ENCODE results near the gene CD274. TPM values are rescaled to one million over a fixed set of nuclear protein-coding genes. Genes with fewer than 3 reads are reported as not detected.

Gene CD274
- polyA plus RNA-seq, 1 donor from 2014 or later = 0.16 TPM

- H3K4me2 ChIP-seq (ENCODE audit: low read length) = no peak overlapping the region
- no peaks in the 10 kb centered on the region for H3F3A ChIP-seq (ENCODE audit: insufficient read depth, low read length, poor library complexity, severe bottlenecking)
- no peaks in the 10 kb centered on the region for H3K79me2 ChIP-seq (replicated peaks; ENCODE audit: insufficient read depth, low read length)
- no peaks in the 10 kb centered on the region for H3K9me2 ChIP-seq (ENCODE audit: insufficient read depth, low read length)
- no peak overlapping the region for H2AFZ ChIP-seq (ENCODE audit: low read depth, low read length)
- H3K27ac ChIP-seq (ENCODE audit: low read length) = no peak overlapping the region
- TF ChIP-seq EZH2 (IDR thresholded peaks at IDR 0.05; ENCODE audit: borderline replicate concordance, insufficient read depth, low read length, poor library complexity, severe bottlenecking) (no peak), SMC3 (conservative IDR thresholded peaks at IDR 0.05; ENCODE audit: poor library complexity) (no peak), EP300 (conservative IDR thresholded peaks at IDR 0.05; ENCODE audit: poor library complexity, severe bottlenecking) (no peak), POLR2AphosphoS5 (IDR thresholded peaks at IDR 0.05) (no peak)
- TF ChIP-seq, protein P1, sequence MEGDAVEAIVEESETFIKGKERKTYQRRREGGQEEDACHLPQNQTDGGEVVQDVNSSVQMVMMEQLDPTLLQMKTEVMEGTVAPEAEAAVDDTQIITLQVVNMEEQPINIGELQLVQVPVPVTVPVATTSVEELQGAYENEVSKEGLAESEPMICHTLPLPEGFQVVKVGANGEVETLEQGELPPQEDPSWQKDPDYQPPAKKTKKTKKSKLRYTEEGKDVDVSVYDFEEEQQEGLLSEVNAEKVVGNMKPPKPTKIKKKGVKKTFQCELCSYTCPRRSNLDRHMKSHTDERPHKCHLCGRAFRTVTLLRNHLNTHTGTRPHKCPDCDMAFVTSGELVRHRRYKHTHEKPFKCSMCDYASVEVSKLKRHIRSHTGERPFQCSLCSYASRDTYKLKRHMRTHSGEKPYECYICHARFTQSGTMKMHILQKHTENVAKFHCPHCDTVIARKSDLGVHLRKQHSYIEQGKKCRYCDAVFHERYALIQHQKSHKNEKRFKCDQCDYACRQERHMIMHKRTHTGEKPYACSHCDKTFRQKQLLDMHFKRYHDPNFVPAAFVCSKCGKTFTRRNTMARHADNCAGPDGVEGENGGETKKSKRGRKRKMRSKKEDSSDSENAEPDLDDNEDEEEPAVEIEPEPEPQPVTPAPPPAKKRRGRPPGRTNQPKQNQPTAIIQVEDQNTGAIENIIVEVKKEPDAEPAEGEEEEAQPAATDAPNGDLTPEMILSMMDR (IDR thresholded peaks at IDR 0.05; ENCODE audit: poor library complexity, severe bottlenecking) = no peak
- H3K9me3 ChIP-seq (ENCODE audit: low read length) = no peaks in the 10 kb centered on the region
- no peaks in the 10 kb centered on the region for H3K27me3 ChIP-seq (ENCODE audit: insufficient read depth, low read depth, low read length)
- H4K20me1 ChIP-seq (ENCODE audit: insufficient read depth) = no peaks in the 10 kb centered on the region
- no peak overlapping the region for H3K9ac ChIP-seq (ENCODE audit: low read length)
- no peak overlapping the region for H3K4me3 ChIP-seq (ENCODE audit: low read length)
- H3K36me3 ChIP-seq (ENCODE audit: insufficient read depth, low read length) = no peaks in the 10 kb centered on the region
These were observed 9.9 kb upstream of the CD274 start for GRCh38 chr9:5440426-5440825.

DNA sequence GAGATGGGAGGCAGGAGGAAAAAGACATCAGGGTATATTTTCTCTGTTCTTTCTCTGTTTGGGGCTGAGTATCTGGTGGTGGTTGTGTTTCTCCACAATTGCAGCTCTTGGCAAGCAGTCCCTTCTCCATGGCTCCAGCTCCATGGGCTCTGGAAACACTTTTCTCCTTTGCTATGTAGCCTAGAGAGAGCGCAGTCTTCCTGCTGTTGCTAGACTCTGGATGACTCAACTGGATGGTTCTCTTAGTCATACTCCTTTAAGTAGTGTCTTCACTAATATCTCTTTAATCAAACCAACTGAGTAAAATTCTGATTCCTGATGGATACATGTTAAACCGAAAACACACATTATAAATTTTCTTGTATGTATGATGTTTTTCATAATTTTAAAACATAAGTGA, 9.3 kb upstream of the CD274 start:
- Histone ChIP-seq H3F3A (ENCODE audit: insufficient read depth, low read length, poor library complexity, severe bottlenecking) (no peaks in the 10 kb centered on the region), H3K4me3 (ENCODE audit: low read length) (no peak overlapping the region), H3K9ac (ENCODE audit: low read length) (no peak overlapping the region), H3K4me2 (ENCODE audit: low read length) (no peak overlapping the region), H2AFZ (ENCODE audit: low read depth, low read length) (no peak overlapping the region), H3K36me3 (ENCODE audit: insufficient read depth, low read length) (no peaks in the 10 kb centered on the region), H3K9me3 (ENCODE audit: low read length) (no peaks in the 10 kb centered on the region), H4K20me1 (ENCODE audit: insufficient read depth) (no peaks in the 10 kb centered on the region), H3K9me2 (ENCODE audit: insufficient read depth, low read length) (no peaks in the 10 kb centered on the region), H3K79me2 (replicated peaks; ENCODE audit: insufficient read depth, low read length) (no peaks in the 10 kb centered on the region), H3K27me3 (ENCODE audit: insufficient read depth, low read depth, low read length) (no peaks in the 10 kb centered on the region), H3K27ac (ENCODE audit: low read length) (no peak overlapping the region)
- TF ChIP-seq TAF1 (IDR thresholded peaks at IDR 0.05; ENCODE audit: low read depth) = no peak
- TF ChIP-seq, protein P1 (IDR thresholded peaks at IDR 0.05; ENCODE audit: poor library complexity, severe bottlenecking) = no peak
- TF ChIP-seq REST (IDR thresholded peaks at IDR 0.05; ENCODE audit: borderline replicate concordance) = no peak
- no peak for TF ChIP-seq POLR2AphosphoS5 (IDR thresholded peaks at IDR 0.05)
- no peak for TF ChIP-seq EP300 (conservative IDR thresholded peaks at IDR 0.05; ENCODE audit: poor library complexity, severe bottlenecking)
- no peak for TF ChIP-seq MXI1 (conservative IDR thresholded peaks at IDR 0.05; ENCODE audit: poor library complexity, severe bottlenecking)
- no peak for TF ChIP-seq EZH2 (IDR thresholded peaks at IDR 0.05; ENCODE audit: borderline replicate concordance, insufficient read depth, low read length, poor library complexity, severe bottlenecking)
- TF ChIP-seq RAD21 (conservative IDR thresholded peaks at IDR 0.05) = no peak
- TF ChIP-seq SMC3 (conservative IDR thresholded peaks at IDR 0.05; ENCODE audit: poor library complexity) = no peak

All from neural cell (in vitro differentiated cells).